ENCODE results near the gene EDARADD.
"Not testable (repeated sequence)": the region's sequence is repeated elsewhere in the genome, so short reads cannot be mapped to it uniquely, and the experiment has no call there.

The EDARADD gene

GRCh38 chr1:236393681-236394481, at the start of gene EDARADD:
TSS of gene EDARADD (plus strand) at chr1:236394286. CDS start at chr1:236394445, 159 bp downstream.
- DNase-seq (ENCODE audit: low read depth) = no peak

GRCh38 chr1:236345728-236346127, 48.4 kb upstream of the EDARADD start:
- DNase-seq (ENCODE audit: low read depth) = no peak

GRCh38 chr1:236348071-236348470, 46.0 kb upstream of the EDARADD start:
- no peak for DNase-seq (ENCODE audit: low read depth)

GRCh38 chr1:236350308-236350707, 43.8 kb upstream of the EDARADD start:
- no peak for DNase-seq (ENCODE audit: low read depth)

GRCh38 chr1:236351875-236352573, 42.1 kb upstream of the EDARADD start:
- DNase-seq (ENCODE audit: low read depth) = no peak

GRCh38 chr1:236352747-236353146, 41.3 kb upstream of the EDARADD start:
- DNase-seq (ENCODE audit: low read depth) = not testable (repeated sequence)

GRCh38 chr1:236353813-236354212, 40.3 kb upstream of the EDARADD start:
- no peak for DNase-seq (ENCODE audit: low read depth)

GRCh38 chr1:236354330-236355147, 39.5 kb upstream of the EDARADD start:
- DNase-seq (ENCODE audit: low read depth) = no peak

- no peak for DNase-seq (ENCODE audit: low read depth)
Observed at GRCh38 chr1:236356141-236356540, 37.9 kb upstream of the EDARADD start.

GRCh38 chr1:236361909-236362590, 32.0 kb upstream of the EDARADD start:
- DNase-seq (ENCODE audit: low read depth) = no peak

GRCh38 chr1:236363237-236363636, 30.8 kb upstream of the EDARADD start:
- no peak for DNase-seq (ENCODE audit: low read depth)

- DNase-seq (ENCODE audit: low read depth) = no peak
Observed at GRCh38 chr1:236365999-236366570, 28.0 kb upstream of the EDARADD start.

- DNase-seq (ENCODE audit: low read depth) = not testable (repeated sequence)
Observed at GRCh38 chr1:236366681-236367080, 27.4 kb upstream of the EDARADD start.

GRCh38 chr1:236370420-236370819, 23.7 kb upstream of the EDARADD start:
- no peak for DNase-seq (ENCODE audit: low read depth)

- no peak for DNase-seq (ENCODE audit: low read depth)
Observed at GRCh38 chr1:236371083-236371482, 23.0 kb upstream of the EDARADD start.

GRCh38 chr1:236377832-236378535, 16.1 kb upstream of the EDARADD start:
- DNase-seq (ENCODE audit: low read depth) = no peak

- no peak for DNase-seq (ENCODE audit: low read depth)
Observed at GRCh38 chr1:236381565-236382158, 12.4 kb upstream of the EDARADD start.

GRCh38 chr1:236388332-236388731, 5.8 kb upstream of the EDARADD start:
- DNase-seq (ENCODE audit: low read depth) = no peak

- DNase-seq (ENCODE audit: low read depth) = no peak
Observed at GRCh38 chr1:236389253-236389652, 4.8 kb upstream of the EDARADD start.

- DNase-seq (ENCODE audit: low read depth) = no peak
Observed at GRCh38 chr1:236391008-236391407, 3.1 kb upstream of the EDARADD start.

- DNase-seq (ENCODE audit: low read depth) = no peak
Observed at GRCh38 chr1:236392182-236392581, 1.9 kb upstream of the EDARADD start.
